ENCODE data around the gene PEF1. TPM values are rescaled to one million over a fixed set of nuclear protein-coding genes. Genes with fewer than 3 reads are reported as not detected.
A peak's percentile ranks its signal among the peaks of the same experiment; 100 is the strongest.

Gene PEF1
- total RNA-seq, 1 donor from 2014 or later, result 44.9 TPM

DNA sequence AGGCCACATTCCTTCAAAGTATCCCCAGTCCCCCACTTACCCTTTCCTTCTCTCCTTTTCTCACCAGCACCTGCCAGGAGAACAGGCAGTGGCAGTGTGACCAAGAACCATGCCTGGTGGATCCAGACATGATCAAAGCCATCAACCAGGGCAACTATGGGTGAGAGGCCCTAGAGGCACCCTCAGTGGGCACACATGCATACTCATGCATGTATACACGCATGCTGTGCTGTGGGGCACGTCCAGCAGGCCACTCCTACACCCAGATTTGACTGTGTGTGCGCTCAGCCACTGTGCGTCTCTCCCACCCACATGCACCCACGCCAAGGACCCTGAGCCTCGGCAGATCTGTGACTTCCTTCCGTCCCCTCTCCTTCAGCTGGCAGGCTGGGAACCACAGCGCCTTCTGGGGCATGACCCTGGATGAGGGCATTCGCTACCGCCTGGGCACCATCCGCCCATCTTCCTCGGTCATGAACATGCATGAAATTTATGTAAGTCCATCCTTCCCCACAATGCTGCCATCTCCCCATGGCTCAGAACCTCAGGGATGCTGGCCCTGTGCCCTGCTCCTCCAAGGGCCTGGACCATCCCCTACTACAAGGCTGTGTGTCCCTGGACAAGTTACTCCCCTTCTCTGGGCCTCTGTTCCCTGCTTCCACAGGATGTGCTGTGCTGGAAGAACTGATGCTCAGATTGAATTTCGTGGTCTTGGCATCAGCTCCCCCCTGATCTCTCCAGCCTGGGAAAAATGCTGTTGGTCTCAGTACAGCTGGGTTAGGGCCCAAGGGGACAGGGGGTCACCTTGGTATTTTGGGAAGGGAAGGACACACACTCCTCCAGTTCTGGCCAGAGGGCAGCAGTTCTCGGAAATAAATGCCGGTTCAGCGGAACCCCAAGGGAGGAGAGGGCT lies 61.3 kb downstream of the PEF1 start:
- peak overlapping the region in 1 of 3 donors; percentile 49 for H3K4me3 ChIP-seq (ENCODE audit: low read length in 3 of 3)
- peaks cover 42 to 57% (median 56%) of the 10 kb centered on the region in 3 donors for H3K4me1 ChIP-seq (ENCODE audit: control insufficient read depth in 3 of 3, insufficient read depth in 3 of 3, low read length in 3 of 3)
- peak overlapping the region; percentile 64 for H3K27ac ChIP-seq (ENCODE audit: low read depth, low read length)

GRCh38 chr1:31581821-31582810 lies 62.6 kb downstream of the PEF1 start:
- H3K9me3 ChIP-seq (ENCODE audit: control insufficient read depth in 3 of 3, low read length in 3 of 3), result no peaks in the 10 kb centered on the region
- H3K4me1 ChIP-seq (ENCODE audit: control insufficient read depth in 3 of 3, insufficient read depth in 3 of 3, low read length in 3 of 3), result peaks cover 34 to 49% (median 45%) of the 10 kb centered on the region in 3 donors
- peaks cover 0 to 13% (median 7%) of the 10 kb centered on the region in 3 donors for H3K36me3 ChIP-seq (ENCODE audit: control insufficient read depth in 3 of 3, insufficient read depth in 3 of 3, low read length in 3 of 3)
- H3K27me3 ChIP-seq (ENCODE audit: control insufficient read depth in 3 of 3, insufficient read depth in 3 of 3, low read length in 3 of 3), result peaks cover 0 to 8% (median 5%) of the 10 kb centered on the region in 3 donors
- H3K9ac ChIP-seq (ENCODE audit: low read depth in 1 of 3, low read length in 3 of 3), result peak overlapping the region in 1 of 3 donors; percentile 70
- H3K4me3 ChIP-seq (ENCODE audit: low read length in 3 of 3), result peak overlapping the region in 2 of 3 donors; percentile 29 to 41
- peak overlapping the region; percentile 74 for H3K27ac ChIP-seq (ENCODE audit: low read depth, low read length)

More for the DNA sequence above, 61.3 kb downstream of the PEF1 start:
- peaks cover 0 to 13% (median 7%) of the 10 kb centered on the region in 3 donors for H3K36me3 ChIP-seq (ENCODE audit: control insufficient read depth in 3 of 3, insufficient read depth in 3 of 3, low read length in 3 of 3)
- peaks cover 0 to 12% (median 4%) of the 10 kb centered on the region in 3 donors for H3K27me3 ChIP-seq (ENCODE audit: control insufficient read depth in 3 of 3, insufficient read depth in 3 of 3, low read length in 3 of 3)
- H3K9ac ChIP-seq (ENCODE audit: low read depth in 1 of 3, low read length in 3 of 3), result peak overlapping the region in 2 of 3 donors; percentile 37 to 70
- H3K9me3 ChIP-seq (ENCODE audit: control insufficient read depth in 3 of 3, low read length in 3 of 3), result no peaks in the 10 kb centered on the region

GRCh38 chr1:31580891-31581603 lies 63.6 kb downstream of the PEF1 start:
- Histone ChIP-seq H3K27me3 (ENCODE audit: control insufficient read depth in 3 of 3, insufficient read depth in 3 of 3, low read length in 3 of 3) (peaks cover 0 to 15% (median 13%) of the 10 kb centered on the region in 3 donors), H3K4me1 (ENCODE audit: control insufficient read depth in 3 of 3, insufficient read depth in 3 of 3, low read length in 3 of 3) (peaks cover 33 to 50% (median 41%) of the 10 kb centered on the region in 3 donors)

DNA sequence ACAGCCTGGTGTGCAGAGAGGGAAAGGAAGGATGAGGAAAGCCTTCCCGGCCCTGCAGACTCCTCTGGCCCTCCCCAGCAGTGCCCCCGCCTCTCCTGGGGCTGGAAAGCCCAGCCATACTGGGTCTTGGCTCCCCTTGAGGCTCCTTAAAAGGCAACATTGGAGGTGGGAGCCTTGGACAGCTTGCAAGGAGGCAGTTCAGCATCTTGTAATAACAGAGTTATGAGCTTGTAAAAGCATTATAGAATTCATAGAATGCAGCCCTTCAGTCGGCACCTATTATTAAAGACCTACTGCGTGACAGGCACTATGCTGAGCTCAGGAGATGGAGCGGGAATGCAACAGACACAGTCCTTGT lies 64.2 kb downstream of the PEF1 start:
- peak overlapping the region; percentile 32 to 65 (median 47) for H3K4me3 ChIP-seq (ENCODE audit: low read length in 3 of 3)
- peaks cover 0 to 16% (median 15%) of the 10 kb centered on the region in 3 donors for H3K27me3 ChIP-seq (ENCODE audit: control insufficient read depth in 3 of 3, insufficient read depth in 3 of 3, low read length in 3 of 3)
- peak overlapping the region; percentile 50 to 70 (median 57) for H3K9ac ChIP-seq (ENCODE audit: low read depth in 1 of 3, low read length in 3 of 3)
- H3K36me3 ChIP-seq (ENCODE audit: control insufficient read depth in 3 of 3, insufficient read depth in 3 of 3, low read length in 3 of 3), result peaks cover 0 to 12% (median 7%) of the 10 kb centered on the region in 3 donors
- H3K9me3 ChIP-seq (ENCODE audit: control insufficient read depth in 3 of 3, low read length in 3 of 3), result no peaks in the 10 kb centered on the region
- peak overlapping the region; percentile 74 for H3K27ac ChIP-seq (ENCODE audit: low read depth, low read length)
- peaks cover 33 to 44% (median 40%) of the 10 kb centered on the region in 3 donors for H3K4me1 ChIP-seq (ENCODE audit: control insufficient read depth in 3 of 3, insufficient read depth in 3 of 3, low read length in 3 of 3)

More at GRCh38 chr1:31580891-31581603, 63.6 kb downstream of the PEF1 start:
- H3K4me3 ChIP-seq (ENCODE audit: low read length in 3 of 3), result peak overlapping the region; percentile 32 to 48 (median 47)
- no peaks in the 10 kb centered on the region for H3K9me3 ChIP-seq (ENCODE audit: control insufficient read depth in 3 of 3, low read length in 3 of 3)
- H3K36me3 ChIP-seq (ENCODE audit: control insufficient read depth in 3 of 3, insufficient read depth in 3 of 3, low read length in 3 of 3), result peaks cover 0 to 13% (median 7%) of the 10 kb centered on the region in 3 donors
- H3K27ac ChIP-seq (ENCODE audit: low read depth, low read length), result peak overlapping the region; percentile 74
- peak overlapping the region; percentile 45 to 70 (median 51) for H3K9ac ChIP-seq (ENCODE audit: low read depth in 1 of 3, low read length in 3 of 3)

Other genes starting within 250 kb of the PEF1 start
- 2.1 TPM for gene SERINC2, start 231.7 kb downstream of the PEF1 start, total RNA-seq
- gene TINAGL1, start 68.4 kb downstream of the PEF1 start, total RNA-seq, result 17.2 TPM
- gene HCRTR1, start 27.2 kb downstream of the PEF1 start, total RNA-seq, result not detected
- gene COL16A1, start 59.1 kb upstream of the PEF1 start, total RNA-seq, result 91.9 TPM
- gene ADGRB2, start 119.5 kb upstream of the PEF1 start, total RNA-seq, result 6.3 TPM
- not detected for gene SPOCD1, start 171.1 kb upstream of the PEF1 start, total RNA-seq